Liver (tissue), 9 donors: ENCODE data around the gene TNFRSF6B. TPM values are rescaled to one million over a fixed set of nuclear protein-coding genes. Genes with fewer than 3 reads are reported as not detected.

ENCODE experiments used
- DNase-seq: peaks from one replicate; pipeline ENCODE4 v3.0.0-alpha.2; 2017; ENCODE audit warnings: low spot score
- H3K27ac ChIP-seq, 2 donors: one replicate each; pipeline ENCODE4 v1.7.0; 2013; ENCODE audit warnings: inconsistent platforms in 2 of 2, low read length in 2 of 2, control low read depth in 1 of 2, low read depth in 1 of 2, mild to moderate bottlenecking in 1 of 2
- H3K27me3 ChIP-seq, 4 donors: one replicate each; pipeline versions ENCODE4 v1.6.1 to v1.7.0; 2013; ENCODE audit warnings: low read length in 3 of 4, inconsistent platforms in 1 of 4, mild to moderate bottlenecking in 1 of 4, moderate library complexity in 1 of 4; ENCODE audit not compliant: control insufficient read depth in 4 of 4, insufficient read depth in 4 of 4
- H3K36me3 ChIP-seq, 4 donors: one replicate each; pipeline versions ENCODE4 v1.6.1 to v1.7.0; 2013; ENCODE audit warnings: low read length in 3 of 4, mild to moderate bottlenecking in 3 of 4, low read depth in 1 of 4, moderate library complexity in 1 of 4; ENCODE audit not compliant: control insufficient read depth in 4 of 4, insufficient read depth in 3 of 4
- H3K4me1 ChIP-seq, 4 donors: one replicate each; pipeline versions ENCODE4 v1.6.1 to v1.7.0; 2013; ENCODE audit warnings: low read length in 3 of 4, mild to moderate bottlenecking in 3 of 4, moderate library complexity in 1 of 4; ENCODE audit not compliant: control insufficient read depth in 4 of 4, insufficient read depth in 4 of 4
- H3K4me3 ChIP-seq, 3 donors: one replicate each; pipeline versions ENCODE4 v1.6.1 to v1.7.0; 2013; ENCODE audit warnings: low read length in 3 of 3, control low read depth in 1 of 3, low read depth in 1 of 3, mild to moderate bottlenecking in 1 of 3
- H3K9ac ChIP-seq, 2 donors: one replicate each; pipeline ENCODE4 v1.7.0; 2013; ENCODE audit warnings: low read length in 2 of 2, mild to moderate bottlenecking in 2 of 2, moderate library complexity in 2 of 2, control low read depth in 1 of 2, low read depth in 1 of 2
- H3K9me3 ChIP-seq, 4 donors: one replicate each; pipeline versions ENCODE4 v1.6.1 to v1.7.0; 2013; ENCODE audit warnings: low read length in 3 of 4; ENCODE audit not compliant: control insufficient read depth in 4 of 4
- ATF3 ChIP-seq: IDR thresholded peaks from 2 replicates; pipeline ENCODE4 v1.6.1; 2016; ENCODE audit warnings: antibody characterized with exemption
- CTCF ChIP-seq: fragments of 150-350 bp; IDR thresholded peaks from 2 replicates; pipeline ENCODE4 v1.5.1; 2017; ENCODE audit warnings: improper control_type of control experiment, low read depth, low read length; ENCODE audit not compliant: missing input control
- EGR1 ChIP-seq, 2 donors: IDR thresholded peaks; 2 replicates each; pipeline ENCODE4 v1.6.1; 2016 to 2018; ENCODE audit warnings: antibody characterized with exemption in 2 of 2, low read depth in 2 of 2
- FOXA1 ChIP-seq: IDR thresholded peaks from 2 replicates; pipeline ENCODE4 v1.6.1; 2016; ENCODE audit warnings: antibody characterized with exemption
- FOXA2 ChIP-seq: IDR thresholded peaks from 2 replicates; pipeline ENCODE4 v1.6.1; 2016; ENCODE audit warnings: antibody characterized with exemption
- GABPA ChIP-seq, 2 donors: IDR thresholded peaks in 1 of 2; conservative IDR thresholded peaks in 1 of 2; 2 replicates each; pipeline ENCODE4 v1.6.1; 2016; ENCODE audit warnings: antibody characterized with exemption in 2 of 2, mild to moderate bottlenecking in 1 of 2, moderate library complexity in 1 of 2
- HNF4A ChIP-seq, 2 donors: conservative IDR thresholded peaks; 2 replicates each; pipeline ENCODE4 v1.6.1; 2016; ENCODE audit warnings: antibody characterized with exemption in 2 of 2, mild to moderate bottlenecking in 2 of 2
- HNF4G ChIP-seq: IDR thresholded peaks from 2 replicates; pipeline ENCODE4 v1.6.1; 2016; ENCODE audit warnings: antibody characterized with exemption
- JUND ChIP-seq, 2 donors: IDR thresholded peaks; 2 replicates each; pipeline ENCODE4 v1.6.1; 2016; ENCODE audit warnings: antibody characterized with exemption in 2 of 2
- MAX ChIP-seq: IDR thresholded peaks from 2 replicates; pipeline ENCODE4 v1.6.1; 2016; ENCODE audit warnings: antibody characterized with exemption
- NR2F2 ChIP-seq: IDR thresholded peaks from 2 replicates; pipeline ENCODE4 v1.6.1; 2016; ENCODE audit warnings: antibody characterized with exemption
- RAD21 ChIP-seq, 2 donors: IDR thresholded peaks; 2 replicates each; pipeline ENCODE4 v1.6.1; 2016; ENCODE audit warnings: antibody characterized with exemption in 2 of 2, mild to moderate bottlenecking in 2 of 2
- REST ChIP-seq: IDR thresholded peaks from 2 replicates; pipeline ENCODE4 v1.6.1; 2016; ENCODE audit warnings: antibody characterized with exemption, mild to moderate bottlenecking
- RXRA ChIP-seq, 2 donors: IDR thresholded peaks; 2 replicates each; pipeline ENCODE4 v1.6.1; 2017 to 2018; ENCODE audit warnings: antibody characterized with exemption in 2 of 2, mild to moderate bottlenecking in 1 of 2
- SP1 ChIP-seq: IDR thresholded peaks from 2 replicates; pipeline ENCODE4 v1.6.1; 2018; ENCODE audit warnings: antibody characterized with exemption, mild to moderate bottlenecking
- YY1 ChIP-seq: IDR thresholded peaks from 2 replicates; pipeline ENCODE4 v1.6.1; 2016; ENCODE audit warnings: antibody characterized with exemption, mild to moderate bottlenecking
- ZBTB33 ChIP-seq: IDR thresholded peaks from 2 replicates; pipeline ENCODE4 v1.6.1; 2016; ENCODE audit warnings: antibody characterized with exemption
- WGBS: extraction: QIAGEN DNeasy Blood & Tissue Kit; methylation state at CpG from one replicate; pipeline ENCODE4 v1.1.7; 2013; 5-methylcytosine and 5-hydroxymethylcytosine counted together
- polyA plus RNA-seq, 2 donors: library from polyadenylated mRNA; stranded (reverse) in 1 of 2; unstranded in 1 of 2; fragments of 200-250 nt in 1 of 2; fragments of >200 nt in 1 of 2; fragmentation: Nextera tagmentation in 1 of 2; extraction: Ambion mirVana in 1 of 2; gene quantifications; one replicate each; pipeline versions ENCODE4 v1.2.1 to v1.2.3, GENCODE V29; 2013 to 2015
- total RNA-seq, 2 donors: library from RNA; depleted of rRNA; stranded (reverse); fragments of >200 nt; gene quantifications; one replicate each; pipeline ENCODE4 v1.2.3, GENCODE V29; 2014
- donor health status: healthy.
- donor health status: healthy.
- donor health status: healthy.
- donor health status: healthy.
- donor health status: healthy.

The TNFRSF6B gene
- total and polyA plus RNA-seq, 4 donors, result 0.09 to 0.73 TPM; not detected in 2

GRCh38 chr20:63745961-63746731, 49.7 kb downstream of the TNFRSF6B start (continued):
- TF ChIP-seq YY1 (no peak), ATF3 (no peak), HNF4G (no peak), FOXA2 (no peak), NR2F2 (no peak), RXRA (IDR thresholded peaks at IDR 0.05) (no peak), JUND (IDR thresholded peaks at IDR 0.05) (no peak), ZBTB33 (no peak)

GRCh38 chr20:63746751-63747315, 50.4 kb downstream of the TNFRSF6B start:
- 93% methylated on average over 47 of the region's 47 CpGs for WGBS
- Histone ChIP-seq H3K4me1 (peaks cover 5 to 25% (median 18%) of the 10 kb centered on the region in 4 donors), H3K27ac (no peak overlapping the region), H3K4me3 (no peak overlapping the region), H3K9ac (no peak overlapping the region), H3K36me3 (no peaks in the 10 kb centered on the region), H3K27me3 (no peaks in the 10 kb centered on the region), H3K9me3 (no peaks in the 10 kb centered on the region)
- DNase-seq, result no peak
- TF ChIP-seq REST, result no peak
- no peak for TF ChIP-seq RXRA (IDR thresholded peaks at IDR 0.05)
- no peak for TF ChIP-seq HNF4G
- TF ChIP-seq GABPA (IDR thresholded peaks at IDR 0.05 in 1 of 2, conservative IDR thresholded peaks at IDR 0.05 in 1 of 2), result no peak
- TF ChIP-seq MAX, result no peak
- TF ChIP-seq EGR1 (IDR thresholded peaks at IDR 0.05; ENCODE audit: low read depth in 2 of 2), result no peak
- TF ChIP-seq HNF4A (conservative IDR thresholded peaks at IDR 0.05), result no peak
- no peak for TF ChIP-seq FOXA2
- TF ChIP-seq FOXA1, result no peak
- TF ChIP-seq RAD21 (IDR thresholded peaks at IDR 0.05), result no peak
- no peak for TF ChIP-seq CTCF
- TF ChIP-seq SP1, result no peak
- TF ChIP-seq ATF3, result no peak
